Skeletal muscle satellite cell (primary cell): ENCODE measurements around the gene BICDL1.

ENCODE experiments used
- H3K27me3 ChIP-seq: 2 replicates; pipeline ENCODE4 v1.7.0; 2013; ENCODE audit warnings: low read length; ENCODE audit not compliant: control insufficient read depth, insufficient read depth
- H3K36me3 ChIP-seq: 2 replicates; pipeline ENCODE4 v1.7.0; 2013; ENCODE audit warnings: mild to moderate bottlenecking, control low read depth, low read length; ENCODE audit not compliant: insufficient read depth
- H3K4me1 ChIP-seq: 2 replicates; pipeline ENCODE4 v1.7.0; 2013; ENCODE audit warnings: low read length; ENCODE audit not compliant: control insufficient read depth, insufficient read depth
- H3K4me2 ChIP-seq: 2 replicates; pipeline ENCODE4 v1.7.0; 2013; ENCODE audit warnings: mild to moderate bottlenecking, low read length
- H3K4me3 ChIP-seq: 2 replicates; pipeline ENCODE4 v1.7.0; 2013; ENCODE audit warnings: low read length
- H3K9ac ChIP-seq: 2 replicates; pipeline ENCODE4 v1.7.0; 2013; ENCODE audit warnings: mild to moderate bottlenecking, low read depth, low read length, moderate library complexity
- H3K9me3 ChIP-seq: replicated peaks from 2 replicates; pipeline ENCODE4 v1.7.0; 2013; ENCODE audit warnings: mild to moderate bottlenecking, control low read depth, low read length

Gene BICDL1

DNA sequence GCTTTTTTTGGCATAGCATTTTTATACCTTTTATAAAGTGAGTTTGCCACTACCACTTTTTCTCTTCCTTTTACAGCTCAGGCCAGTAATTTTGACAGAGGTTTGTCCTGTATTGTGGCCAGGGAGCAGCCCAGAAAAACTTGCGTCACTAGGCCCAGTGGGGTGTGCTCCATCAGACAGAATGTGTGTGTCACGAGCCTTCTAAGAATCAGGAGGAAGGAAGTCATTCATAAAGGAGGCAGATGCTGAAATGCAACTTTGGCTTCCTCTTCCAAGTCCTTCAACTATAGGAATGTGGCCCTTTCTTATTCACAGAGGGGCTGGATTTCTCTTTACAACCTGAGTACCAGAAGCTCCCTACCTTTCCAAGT, 137.6 kb downstream of the BICDL1 start:
- Histone ChIP-seq H3K4me3 (no peak overlapping the region), H3K27me3 (no peaks in the 10 kb centered on the region), H3K4me2 (no peak overlapping the region), H3K36me3 (peaks cover 57% of the 10 kb centered on the region), H3K4me1 (peaks cover 14% of the 10 kb centered on the region), H3K9ac (no peak overlapping the region), H3K9me3 (no peaks in the 10 kb centered on the region)

DNA sequence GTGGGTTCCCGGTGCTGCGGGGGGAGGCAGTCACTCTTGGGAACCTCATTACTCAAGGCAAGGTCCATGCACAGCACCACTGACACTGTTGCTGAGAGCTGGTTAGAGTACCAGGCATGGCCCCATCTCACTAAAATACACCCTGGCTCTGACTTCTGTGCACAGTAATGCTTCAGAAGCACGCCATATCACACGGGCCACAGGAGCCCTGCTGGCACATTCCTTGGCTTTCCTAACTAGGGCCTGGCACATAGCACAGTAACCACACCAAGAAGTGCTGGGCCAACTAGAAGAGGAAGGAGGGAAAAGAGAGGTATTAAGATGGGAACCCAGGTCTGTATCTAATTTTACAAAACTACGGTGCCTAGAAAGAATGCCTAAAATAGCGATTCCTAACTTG, 141.0 kb downstream of the BICDL1 start:
- H3K4me3 ChIP-seq, result no peak overlapping the region
- peaks cover 88% of the 10 kb centered on the region for H3K36me3 ChIP-seq
- peaks cover 14% of the 10 kb centered on the region for H3K4me1 ChIP-seq
- no peak overlapping the region for H3K9ac ChIP-seq
- H3K4me2 ChIP-seq, result no peak overlapping the region
- H3K27me3 ChIP-seq, result no peaks in the 10 kb centered on the region
- no peaks in the 10 kb centered on the region for H3K9me3 ChIP-seq

DNA sequence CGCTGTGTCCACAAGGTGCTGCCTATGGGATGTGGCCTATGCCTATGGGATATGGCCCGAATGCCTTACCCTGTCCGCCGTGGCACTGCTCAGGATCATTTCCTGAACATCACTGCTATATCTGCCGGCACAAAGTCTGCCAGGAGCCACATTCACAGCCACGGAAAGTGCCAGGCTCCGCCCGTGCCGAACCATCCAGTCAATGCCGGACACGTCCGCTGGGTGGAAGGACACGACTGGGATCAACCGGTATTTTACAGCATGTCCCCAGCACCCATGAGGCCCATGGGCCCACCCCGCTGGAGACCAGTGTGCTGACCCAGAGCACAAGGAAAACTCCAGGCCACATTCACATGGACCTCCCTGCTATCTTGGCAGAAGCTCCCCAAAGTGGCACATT, 142.1 kb downstream of the BICDL1 start:
- Histone ChIP-seq H3K4me1 (peaks cover 8% of the 10 kb centered on the region), H3K9me3 (no peaks in the 10 kb centered on the region), H3K27me3 (no peaks in the 10 kb centered on the region), H3K4me2 (no peak overlapping the region), H3K4me3 (no peak overlapping the region), H3K9ac (no peak overlapping the region), H3K36me3 (peaks cover 88% of the 10 kb centered on the region)

DNA sequence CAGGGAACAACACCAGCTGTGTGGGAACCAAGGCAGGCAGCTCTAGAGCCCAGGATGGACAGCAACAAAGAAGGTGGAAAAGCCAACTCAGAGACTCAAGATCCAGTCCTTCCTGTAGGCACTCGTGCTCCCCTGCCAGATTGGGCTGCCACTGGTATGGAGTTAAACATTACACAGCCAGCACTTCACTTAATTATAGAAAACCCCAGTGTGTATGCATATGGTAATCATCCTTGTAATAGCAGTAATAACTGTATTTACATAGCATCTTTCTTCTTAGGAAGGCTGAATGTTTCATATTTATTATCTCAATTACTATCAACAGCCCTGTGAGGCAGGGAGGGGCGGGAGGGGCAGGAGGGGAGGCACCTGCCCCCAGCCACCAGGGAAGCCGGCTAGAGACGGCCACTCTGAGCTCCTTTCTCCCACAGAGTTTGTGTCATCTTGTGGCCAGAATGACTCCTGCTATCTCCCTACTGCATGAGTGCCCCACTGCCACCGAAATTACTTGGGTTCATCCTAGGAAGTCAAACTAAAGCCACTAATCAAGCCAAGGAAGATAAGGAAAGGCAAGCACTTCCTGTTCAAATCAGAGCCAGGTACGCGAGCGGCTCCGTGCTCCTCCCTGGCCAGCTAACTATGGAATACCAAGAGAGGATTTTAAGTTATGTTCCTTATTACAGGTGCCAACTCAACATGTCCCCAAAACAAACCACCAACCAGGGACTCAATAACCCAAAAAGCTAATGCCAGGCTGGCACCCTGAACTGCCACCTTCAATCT, 143.2 kb downstream of the BICDL1 start:
- no peak overlapping the region for H3K4me2 ChIP-seq
- no peaks in the 10 kb centered on the region for H3K27me3 ChIP-seq
- H3K9me3 ChIP-seq, result no peaks in the 10 kb centered on the region
- no peaks in the 10 kb centered on the region for H3K4me1 ChIP-seq
- no peak overlapping the region for H3K9ac ChIP-seq
- H3K36me3 ChIP-seq, result peaks cover 88% of the 10 kb centered on the region
- H3K4me3 ChIP-seq, result no peak overlapping the region

DNA sequence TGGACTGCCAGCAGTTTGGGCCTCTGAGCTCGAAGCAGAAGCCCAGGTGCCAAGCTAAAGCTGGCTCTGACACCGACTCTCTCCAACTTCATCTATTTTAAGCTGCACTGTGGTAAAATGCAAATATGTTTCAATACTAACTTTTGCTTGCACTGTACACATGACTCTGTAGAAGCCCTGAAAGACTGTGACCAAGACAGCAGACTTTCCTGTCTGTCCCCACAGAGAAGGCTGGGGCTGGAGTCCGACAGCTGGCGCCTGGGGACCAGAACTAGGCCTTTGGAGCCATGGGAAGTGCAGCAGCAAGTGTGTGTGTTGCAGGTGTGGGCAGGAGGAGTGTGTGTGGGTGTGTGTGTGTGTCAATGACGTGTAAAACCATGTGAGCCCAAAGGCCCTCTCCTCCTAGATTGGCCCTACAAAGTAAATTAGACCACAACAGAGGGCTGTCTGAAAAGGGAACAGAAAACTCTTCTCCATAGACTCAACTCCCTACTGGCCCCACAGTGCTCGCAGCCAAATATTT, 143.9 kb downstream of the BICDL1 start:
- Histone ChIP-seq H3K36me3 (peaks cover 88% of the 10 kb centered on the region), H3K4me2 (no peak overlapping the region), H3K27me3 (no peaks in the 10 kb centered on the region), H3K4me3 (no peak overlapping the region), H3K4me1 (no peaks in the 10 kb centered on the region), H3K9me3 (no peaks in the 10 kb centered on the region), H3K9ac (no peak overlapping the region)

DNA sequence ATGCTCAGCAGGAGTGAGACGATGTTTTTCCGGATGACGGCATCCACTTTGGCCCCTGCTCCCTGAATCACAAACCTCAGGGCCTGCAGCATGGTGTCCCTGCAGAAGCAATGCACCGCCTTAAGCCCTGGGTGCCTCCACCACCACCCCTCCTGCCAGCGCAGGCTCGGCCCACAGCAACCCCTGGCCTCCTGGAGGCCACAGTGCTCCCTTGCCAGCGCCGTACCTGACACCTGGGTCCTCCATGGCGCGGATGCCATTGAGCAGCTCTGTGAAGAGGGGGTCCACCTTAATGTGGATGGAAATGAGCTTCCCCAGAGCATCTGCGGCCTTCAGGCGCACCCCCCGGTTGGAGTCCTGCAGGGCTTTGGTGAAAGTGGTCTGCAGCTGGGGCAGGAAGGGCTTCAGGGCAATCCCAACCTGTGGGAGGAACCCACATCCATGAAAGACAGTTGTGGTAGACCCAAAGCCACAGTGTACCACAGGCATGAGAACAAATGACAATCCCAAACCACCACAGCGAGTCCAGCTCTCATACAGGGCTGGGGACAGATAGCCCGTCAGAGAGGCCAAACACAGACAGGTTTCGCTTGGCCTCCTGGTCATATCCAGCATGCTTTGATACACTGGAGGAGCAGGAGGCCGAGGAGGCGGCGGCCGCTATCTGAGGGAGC, 145.4 kb downstream of the BICDL1 start:
- Histone ChIP-seq H3K36me3 (peaks cover 86% of the 10 kb centered on the region), H3K4me3 (no peak overlapping the region), H3K9ac (no peak overlapping the region), H3K4me2 (no peak overlapping the region), H3K27me3 (no peaks in the 10 kb centered on the region), H3K4me1 (no peaks in the 10 kb centered on the region), H3K9me3 (no peaks in the 10 kb centered on the region)

DNA sequence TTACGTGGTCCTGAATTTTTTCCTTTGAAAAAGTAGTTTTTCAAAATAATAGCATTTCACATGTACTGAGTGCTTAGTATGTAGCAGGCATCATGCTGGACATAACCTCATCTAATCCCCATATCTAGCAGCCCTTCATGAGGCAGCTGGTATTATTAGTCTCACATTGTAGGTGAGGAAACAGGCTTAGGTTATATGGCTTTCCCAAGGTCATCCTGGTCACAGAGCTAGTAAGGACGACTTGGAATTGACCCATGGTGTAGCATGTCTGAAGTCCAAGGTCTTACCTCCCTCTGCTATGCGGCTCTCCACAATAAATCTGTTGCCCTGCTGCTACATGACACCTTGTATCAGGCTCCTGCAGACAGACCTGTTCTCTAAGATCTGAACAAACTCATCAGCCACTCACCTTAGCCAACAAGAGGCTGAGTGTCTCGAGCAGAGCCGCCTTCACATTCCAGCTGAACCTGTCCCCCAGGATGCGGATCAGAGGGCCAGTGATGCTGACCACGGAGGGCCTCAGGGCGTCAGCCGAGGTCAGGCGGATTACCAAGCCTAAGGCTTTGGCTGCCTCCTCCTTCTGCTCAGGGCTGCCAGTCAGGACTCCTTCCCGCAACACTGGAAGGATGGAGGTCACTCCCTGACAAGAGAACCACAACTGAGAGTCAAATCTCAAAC, 147.2 kb downstream of the BICDL1 start:
- Histone ChIP-seq H3K27me3 (no peaks in the 10 kb centered on the region), H3K4me2 (no peak overlapping the region), H3K4me3 (no peak overlapping the region), H3K36me3 (peaks cover 86% of the 10 kb centered on the region), H3K9ac (no peak overlapping the region), H3K9me3 (no peaks in the 10 kb centered on the region), H3K4me1 (no peaks in the 10 kb centered on the region)

DNA sequence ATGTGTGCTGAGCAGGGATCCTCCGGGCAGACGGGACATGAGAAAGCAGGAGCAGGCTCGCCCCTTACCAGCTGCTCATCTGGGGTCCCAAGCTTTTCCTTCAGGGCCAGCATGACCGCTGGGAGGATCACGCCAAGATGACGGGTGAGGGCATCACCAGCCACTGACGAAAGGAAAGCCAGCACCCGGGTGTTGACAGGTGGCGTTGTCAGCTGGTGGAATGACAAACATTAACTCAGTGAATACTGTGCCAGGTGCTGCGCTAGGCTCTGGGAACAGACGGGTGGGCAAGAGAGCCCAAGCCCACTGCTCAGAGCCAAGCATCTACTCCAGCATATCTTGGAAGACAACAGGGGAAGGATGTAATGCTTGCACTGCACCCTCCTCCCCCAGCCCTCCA, 148.8 kb downstream of the BICDL1 start:
- Histone ChIP-seq H3K9ac (no peak overlapping the region), H3K9me3 (no peaks in the 10 kb centered on the region), H3K4me2 (no peak overlapping the region), H3K4me3 (no peak overlapping the region), H3K4me1 (peaks cover 6% of the 10 kb centered on the region), H3K36me3 (peaks cover 88% of the 10 kb centered on the region), H3K27me3 (no peaks in the 10 kb centered on the region)

DNA sequence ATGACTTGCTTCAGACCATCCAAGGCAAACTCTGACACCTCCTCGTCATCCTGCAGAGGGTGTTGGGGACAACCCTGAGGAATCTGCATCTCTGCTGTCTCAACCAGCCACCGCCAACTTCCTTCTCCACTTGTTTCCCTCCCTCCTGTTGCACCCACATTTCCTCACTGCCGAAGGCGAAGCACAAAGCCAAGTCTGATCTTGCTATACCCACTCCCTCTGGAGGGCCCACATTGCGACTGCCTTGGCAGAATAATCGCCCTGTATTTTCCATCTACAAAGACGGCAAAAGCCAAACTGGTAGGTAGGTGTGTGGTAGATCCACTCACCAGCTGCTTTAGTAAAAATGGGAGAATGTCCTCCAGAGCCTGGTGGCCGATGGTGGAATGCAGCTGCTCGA, 149.3 kb downstream of the BICDL1 start:
- H3K27me3 ChIP-seq, result no peaks in the 10 kb centered on the region
- no peaks in the 10 kb centered on the region for H3K9me3 ChIP-seq
- H3K9ac ChIP-seq, result no peak overlapping the region
- H3K4me2 ChIP-seq, result no peak overlapping the region
- peaks cover 6% of the 10 kb centered on the region for H3K4me1 ChIP-seq
- no peak overlapping the region for H3K4me3 ChIP-seq
- peaks cover 84% of the 10 kb centered on the region for H3K36me3 ChIP-seq

DNA sequence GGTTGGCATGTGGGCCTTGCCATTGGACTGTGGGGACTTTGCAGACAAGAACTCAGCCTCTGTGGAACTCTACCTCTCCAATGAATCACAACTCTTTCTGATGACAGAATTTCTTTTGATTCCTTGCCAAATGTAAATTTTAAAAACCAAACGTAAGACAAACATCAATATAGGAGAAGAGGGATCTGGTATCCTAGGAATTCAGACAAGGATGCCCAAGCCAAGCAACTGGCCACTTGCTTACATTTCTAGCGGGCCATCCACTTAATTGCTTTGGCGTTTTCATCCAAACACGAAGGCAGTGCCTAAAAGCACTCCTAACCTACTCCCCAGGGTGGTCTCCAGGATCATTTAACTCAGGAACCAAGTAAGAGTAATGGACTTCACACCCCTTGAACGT, 150.9 kb downstream of the BICDL1 start:
- Histone ChIP-seq H3K4me2 (no peak overlapping the region), H3K9me3 (no peaks in the 10 kb centered on the region), H3K36me3 (peaks cover 84% of the 10 kb centered on the region), H3K4me3 (no peak overlapping the region), H3K9ac (no peak overlapping the region), H3K4me1 (peaks cover 6% of the 10 kb centered on the region), H3K27me3 (no peaks in the 10 kb centered on the region)

DNA sequence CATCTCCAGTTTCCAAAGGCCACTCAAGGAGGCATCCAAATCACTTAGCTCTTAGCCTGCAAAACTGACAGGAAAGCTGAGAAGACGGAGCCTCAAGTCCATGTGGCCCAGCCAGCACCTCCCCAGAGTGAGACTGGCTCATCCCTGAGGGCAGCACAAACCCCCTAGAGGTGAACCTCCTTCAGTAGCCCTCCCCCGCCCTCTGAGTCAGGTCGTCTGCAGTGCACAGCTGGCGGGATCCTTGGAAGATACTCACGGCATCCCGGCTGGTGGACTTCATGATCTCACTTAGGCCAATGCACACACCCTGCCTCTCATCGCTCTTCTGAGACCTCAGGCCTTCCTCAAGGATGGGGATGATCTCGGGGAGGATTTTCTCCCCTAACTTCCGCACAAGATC, 151.6 kb downstream of the BICDL1 start:
- H3K4me3 ChIP-seq, result no peak overlapping the region
- H3K36me3 ChIP-seq, result peaks cover 88% of the 10 kb centered on the region
- no peak overlapping the region for H3K9ac ChIP-seq
- no peaks in the 10 kb centered on the region for H3K9me3 ChIP-seq
- no peak overlapping the region for H3K4me2 ChIP-seq
- no peaks in the 10 kb centered on the region for H3K27me3 ChIP-seq
- H3K4me1 ChIP-seq, result peaks cover 6% of the 10 kb centered on the region
